Astrocyte of the spinal cord (primary cell): ENCODE measurements around the gene MTARC2.

Experiments
- DNase-seq: peaks from one replicate; pipeline ENCODE4 v3.0.0; 2011; ENCODE audit warnings: low read depth, low spot score
- H3K4me3 ChIP-seq: 2 replicates; pipeline ENCODE4 v1.5.1; 2011; ENCODE audit warnings: low read depth, mild to moderate bottlenecking, low read length, moderate library complexity
- in situ Hi-C: cut with HindIII; loops from 2 replicates; pipeline ENCODE4 v1.10.0; 2017; ENCODE audit warnings: low sequenced_read_pairs
- TF ChIP-seq, protein P1 (sequence below): IDR thresholded peaks from 2 replicates; pipeline ENCODE4 v1.5.1; 2012; ENCODE audit warnings: low read depth, mild to moderate bottlenecking, low read length, inconsistent platforms

The MTARC2 gene

DNA sequence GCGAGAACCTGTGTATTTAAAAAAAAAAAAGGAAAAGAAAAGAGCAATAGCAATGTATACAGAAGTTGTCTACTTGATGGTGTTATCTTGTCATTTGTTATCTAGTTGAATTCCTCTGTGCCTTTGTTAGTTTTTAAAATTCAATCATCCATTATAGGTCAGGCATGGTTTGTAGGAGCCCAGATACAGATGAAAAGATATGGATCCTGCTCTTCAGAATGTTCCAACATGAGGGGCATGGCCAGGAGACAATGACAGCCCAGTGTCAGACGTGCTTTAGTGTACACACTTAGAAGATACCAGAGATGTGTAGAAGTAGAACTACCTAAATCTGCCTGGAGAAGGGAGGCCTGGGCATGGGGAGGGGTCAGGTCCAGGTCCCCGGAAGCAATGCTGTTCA lies 16.6 kb downstream of the MTARC2 start:
- in situ Hi-C loops: no loop called here
- no peak for DNase-seq
- H3K4me3 ChIP-seq: no peak overlapping the region
- TF ChIP-seq, protein P1, sequence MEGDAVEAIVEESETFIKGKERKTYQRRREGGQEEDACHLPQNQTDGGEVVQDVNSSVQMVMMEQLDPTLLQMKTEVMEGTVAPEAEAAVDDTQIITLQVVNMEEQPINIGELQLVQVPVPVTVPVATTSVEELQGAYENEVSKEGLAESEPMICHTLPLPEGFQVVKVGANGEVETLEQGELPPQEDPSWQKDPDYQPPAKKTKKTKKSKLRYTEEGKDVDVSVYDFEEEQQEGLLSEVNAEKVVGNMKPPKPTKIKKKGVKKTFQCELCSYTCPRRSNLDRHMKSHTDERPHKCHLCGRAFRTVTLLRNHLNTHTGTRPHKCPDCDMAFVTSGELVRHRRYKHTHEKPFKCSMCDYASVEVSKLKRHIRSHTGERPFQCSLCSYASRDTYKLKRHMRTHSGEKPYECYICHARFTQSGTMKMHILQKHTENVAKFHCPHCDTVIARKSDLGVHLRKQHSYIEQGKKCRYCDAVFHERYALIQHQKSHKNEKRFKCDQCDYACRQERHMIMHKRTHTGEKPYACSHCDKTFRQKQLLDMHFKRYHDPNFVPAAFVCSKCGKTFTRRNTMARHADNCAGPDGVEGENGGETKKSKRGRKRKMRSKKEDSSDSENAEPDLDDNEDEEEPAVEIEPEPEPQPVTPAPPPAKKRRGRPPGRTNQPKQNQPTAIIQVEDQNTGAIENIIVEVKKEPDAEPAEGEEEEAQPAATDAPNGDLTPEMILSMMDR: no peak

DNA sequence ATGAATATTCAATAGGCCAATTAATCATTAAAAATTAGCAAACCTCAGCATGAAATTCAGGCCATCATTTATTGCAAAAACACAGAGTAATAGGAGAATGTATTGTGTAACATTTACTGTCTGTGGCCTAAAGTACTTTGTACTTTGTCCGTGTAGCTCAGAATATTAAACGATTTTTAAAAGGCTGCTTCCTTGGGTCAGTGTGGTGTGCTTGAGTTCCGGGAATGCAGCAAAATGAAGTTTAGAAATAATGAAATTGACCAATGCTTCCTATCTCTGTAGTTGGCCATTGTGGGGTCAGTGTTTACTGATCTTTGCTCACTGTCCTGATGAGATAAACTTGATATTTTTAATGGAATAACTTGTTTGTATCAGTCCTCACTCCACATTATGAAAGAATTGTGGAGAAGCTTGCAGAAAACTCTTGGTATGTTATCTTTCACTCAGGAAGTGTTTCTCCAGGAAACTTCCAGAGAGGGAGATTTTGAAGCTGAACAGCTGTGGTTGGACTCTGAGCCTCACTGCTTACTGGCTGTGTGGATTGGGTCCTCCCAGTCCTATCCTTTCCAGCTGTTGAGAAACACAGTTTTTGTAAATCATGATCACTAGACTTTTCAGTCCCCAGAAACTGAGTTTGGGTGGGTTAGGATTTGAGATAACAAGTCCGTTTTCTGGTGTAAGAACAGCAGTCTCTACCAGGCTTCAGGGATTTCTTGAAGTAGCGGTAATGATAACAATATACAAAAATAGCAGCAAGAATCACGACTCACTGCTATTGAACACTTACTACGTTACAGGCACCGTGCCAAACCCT lies 19.4 kb downstream of the MTARC2 start:
- in situ Hi-C loops: no loop called here
- no peak for DNase-seq
- TF ChIP-seq, protein P1: no peak
- no peak overlapping the region for H3K4me3 ChIP-seq

DNA sequence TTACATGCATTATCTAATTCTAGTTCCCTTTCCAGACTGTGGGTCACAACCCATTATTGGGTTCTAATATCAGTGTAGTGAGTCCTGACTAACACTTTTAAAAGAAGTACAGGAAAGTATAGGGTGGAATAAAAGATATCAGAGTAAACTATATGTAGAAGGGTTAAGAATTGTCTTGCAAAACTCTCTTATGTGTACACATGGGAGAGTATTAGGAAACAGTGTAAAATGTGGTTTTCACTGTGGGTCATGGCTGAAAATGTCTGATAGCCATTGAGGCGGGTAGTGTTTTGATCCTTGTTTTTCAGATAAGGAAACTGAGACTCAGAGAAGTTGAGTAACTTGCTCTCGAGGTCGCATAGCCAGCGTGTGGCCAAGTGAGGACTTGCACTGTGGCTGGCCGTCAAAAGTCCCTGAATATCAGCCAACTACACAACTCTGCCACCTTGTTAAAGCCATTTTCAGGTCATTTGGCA lies 20.0 kb downstream of the MTARC2 start:
- in situ Hi-C loops: no loop called here
- TF ChIP-seq, protein P1: no peak

DNA sequence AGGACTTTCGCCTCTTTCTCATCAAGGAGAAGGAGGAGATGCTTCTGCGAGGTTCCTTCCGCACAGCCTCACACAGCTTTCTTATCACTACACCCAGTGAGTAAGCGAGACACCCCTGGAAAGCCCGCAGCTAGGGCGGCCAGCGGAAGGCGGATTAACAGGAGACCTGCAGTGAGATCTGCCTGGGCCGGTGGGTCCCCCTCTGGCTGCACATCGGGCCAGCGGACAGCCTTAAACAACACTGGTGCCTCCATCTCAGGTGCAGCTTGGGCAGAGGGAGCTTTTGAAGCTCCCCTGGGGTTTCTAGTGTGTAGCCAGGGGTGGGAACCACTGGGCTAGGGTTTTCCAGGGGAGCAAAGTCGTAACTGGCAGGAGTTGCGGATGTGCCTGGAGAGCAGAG lies 21.1 kb downstream of the MTARC2 start:
- no peak for DNase-seq
- TF ChIP-seq, protein P1: no peak
- in situ Hi-C loops: no loop called here
- no peak overlapping the region for H3K4me3 ChIP-seq

More for the DNA sequence above, 20.0 kb downstream of the MTARC2 start:
- no peak overlapping the region for H3K4me3 ChIP-seq
- no peak for DNase-seq

DNA sequence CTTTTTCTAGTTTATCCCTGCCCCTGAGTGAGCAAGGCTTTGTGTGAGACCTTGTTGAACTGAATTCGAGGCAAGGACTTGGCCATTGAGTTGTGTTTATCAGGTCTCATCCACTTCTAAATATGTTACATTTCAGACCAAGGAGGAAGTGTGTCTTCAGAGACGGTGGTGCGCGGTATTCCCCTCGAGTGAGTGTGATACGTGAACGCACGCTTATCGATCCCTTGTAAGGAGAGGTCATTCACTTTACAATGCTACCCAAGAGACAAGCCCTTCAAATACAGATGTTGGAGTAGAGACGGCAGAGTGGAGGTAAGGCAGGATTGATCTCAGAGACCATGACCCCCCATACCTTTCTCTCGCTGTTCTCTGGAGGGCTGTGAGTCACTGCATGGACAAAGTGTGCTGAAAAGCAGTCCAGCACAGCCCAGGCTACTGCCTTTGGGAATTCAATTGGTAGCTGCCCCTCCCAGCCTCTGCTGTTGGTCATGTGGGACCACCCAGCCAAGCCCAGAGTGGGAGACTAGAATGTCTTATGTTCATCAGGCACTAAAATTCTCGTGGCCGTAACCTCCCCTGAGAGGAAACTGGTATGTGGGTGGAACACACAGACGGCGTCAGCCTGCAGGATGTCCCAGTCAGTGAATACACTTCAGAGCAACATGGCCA lies 22.3 kb downstream of the MTARC2 start:
- no peak for DNase-seq
- TF ChIP-seq, protein P1: no peak
- in situ Hi-C loops: no loop called here
- H3K4me3 ChIP-seq: no peak overlapping the region

DNA sequence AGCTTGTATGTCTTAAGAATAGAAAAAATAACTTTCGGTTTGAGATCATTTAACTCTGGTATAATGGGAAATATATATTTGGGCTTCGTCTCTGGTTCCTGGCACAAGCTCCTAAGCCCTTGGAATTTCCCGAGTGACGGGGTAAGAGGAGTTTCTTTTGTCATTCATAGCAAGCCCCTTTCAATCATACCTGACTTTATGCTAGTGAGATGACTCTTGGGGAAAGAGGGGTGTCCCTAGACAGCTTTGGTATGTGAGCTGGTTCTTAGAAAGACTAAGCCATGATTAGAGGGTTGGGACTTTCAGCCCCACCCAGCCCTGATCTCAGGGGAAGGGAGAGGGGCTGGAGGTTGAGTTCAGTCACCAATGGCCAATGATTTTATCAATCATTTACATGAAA lies 24.7 kb downstream of the MTARC2 start:
- TF ChIP-seq, protein P1: no peak
- DNase-seq: no peak
- H3K4me3 ChIP-seq: no peak overlapping the region
- in situ Hi-C loops: no loop called here
